Smooth muscle cell (in vitro differentiated cells): ENCODE data around the gene SHFL. TPM values are rescaled to one million over a fixed set of nuclear protein-coding genes. Genes with fewer than 3 reads are reported as not detected.

Experiments used
- DNase-seq: peaks from one replicate; lab custom pipeline; 2025; ENCODE audit not compliant: unreplicated experiment; lab: John Stamatoyannopoulos, UW
- H2AFZ ChIP-seq: fragments of 200-600 bp; sonication (generic); 2 replicates; pipeline ENCODE4 v1.6.0; 2016; ENCODE audit warnings: antibody characterized with exemption, low read depth, mild to moderate bottlenecking
- H3F3A ChIP-seq: fragments of 200-600 bp; sonication (generic); 2 replicates; pipeline ENCODE4 v1.6.0; 2017; ENCODE audit warnings: antibody characterized with exemption, low read depth
- H3K27ac ChIP-seq: fragments of 200-600 bp; sonication (generic); 2 replicates; pipeline ENCODE4 v1.5.1; 2016; ENCODE audit warnings: low read depth, mild to moderate bottlenecking
- H3K27me3 ChIP-seq: fragments of 200-600 bp; sonication (generic); 2 replicates; pipeline ENCODE4 v1.6.1; 2016; ENCODE audit warnings: low read depth, mild to moderate bottlenecking
- H3K36me3 ChIP-seq: fragments of 200-600 bp; sonication (generic); 2 replicates; pipeline ENCODE4 v1.5.1; 2016; ENCODE audit warnings: low read depth
- H3K4me1 ChIP-seq: fragments of 200-600 bp; sonication (generic); 2 replicates; pipeline ENCODE4 v1.5.1; 2016; ENCODE audit warnings: low read depth
- H3K4me2 ChIP-seq: fragments of 200-600 bp; sonication (generic); 2 replicates; pipeline ENCODE4 v1.6.0; 2016; ENCODE audit warnings: mild to moderate bottlenecking
- H3K4me3 ChIP-seq: fragments of 200-600 bp; sonication (generic); 2 replicates; pipeline ENCODE4 v1.5.1; 2016; ENCODE audit warnings: mild to moderate bottlenecking
- H3K79me2 ChIP-seq: fragments of 200-600 bp; sonication (generic); 2 replicates; pipeline ENCODE4 v1.6.0; 2016; ENCODE audit warnings: low read depth, mild to moderate bottlenecking
- H3K9ac ChIP-seq: fragments of 200-600 bp; sonication (generic); 2 replicates; pipeline ENCODE4 v1.6.0; 2016; ENCODE audit warnings: low read depth
- H3K9me3 ChIP-seq: fragments of 200-600 bp; sonication (generic); replicated peaks from 2 replicates; pipeline ENCODE4 v1.5.1; 2016; ENCODE audit warnings: low read depth
- H4K20me1 ChIP-seq: fragments of 200-600 bp; sonication (generic); 2 replicates; pipeline ENCODE4 v1.6.0; 2016; ENCODE audit warnings: low read depth
- WGBS: methylation state at CpG from one replicate; pipeline ENCODE4 v1.1.7; 2016; ENCODE audit warnings: low lambda C conversion rate; 5-methylcytosine and 5-hydroxymethylcytosine counted together
- microRNA-seq: library from miRNA; unstranded; fragments of <30 nt; microRNA quantifications from one replicate; pipeline ENCODE4, GENCODE V29; 2016; ENCODE audit warnings: borderline number of aligned reads
- polyA plus RNA-seq: library from polyadenylated mRNA; unstranded; fragments of >200 nt; fragmentation: Nextera tagmentation; extraction: Ambion mirVana; gene quantifications from 2 replicates; pipeline ENCODE4 v1.2.1, GENCODE V29; 2016
- small RNA-seq: library from RNA; depleted of rRNA; stranded (forward); fragments of <200 nt; gene quantifications from one replicate; pipeline ENCODE3, GENCODE V24; 2014
- total RNA-seq: library from RNA; depleted of rRNA; stranded (reverse); fragments of >200 nt; gene quantifications from 2 replicates; pipeline ENCODE4 v1.2.3, GENCODE V29; 2014
- TF ChIP-seq, protein P1 (sequence below): fragments of 200-600 bp; sonication (generic); IDR thresholded peaks from 2 replicates; pipeline ENCODE4 v1.5.1; 2017; ENCODE audit warnings: borderline replicate concordance, mild to moderate bottlenecking, antibody characterized with exemption; ENCODE audit not compliant: insufficient read depth, poor library complexity, severe bottlenecking

The SHFL gene
- total and polyA plus RNA-seq, 2 experiments from 2014 or later, result 15.6 to 28.7 TPM

DNA sequence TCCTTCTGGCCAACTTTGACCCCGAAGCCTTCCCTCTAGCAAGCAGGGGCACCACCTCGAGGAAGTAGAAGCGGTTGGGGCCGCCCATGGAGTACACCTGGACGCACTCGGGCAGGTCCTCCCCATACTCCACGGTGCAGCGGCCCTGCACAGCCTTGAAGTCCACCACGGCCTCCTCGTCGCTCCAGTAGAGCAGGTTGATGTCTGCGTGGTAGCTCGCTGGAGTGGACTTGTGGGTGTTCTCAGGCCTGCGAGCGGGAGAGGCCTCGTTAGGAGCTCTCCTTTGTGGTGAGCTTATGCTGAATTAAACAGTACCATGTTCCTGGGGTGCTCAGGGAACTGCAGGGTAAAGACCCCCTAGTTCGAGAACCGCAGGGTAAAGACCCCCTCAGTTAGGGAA is 55.9 kb downstream of the SHFL start:
- peaks cover 12% of the 10 kb centered on the region for H3K36me3 ChIP-seq
- H3F3A ChIP-seq, result no peaks in the 10 kb centered on the region
- H3K4me1 ChIP-seq, result no peaks in the 10 kb centered on the region
- no peaks in the 10 kb centered on the region for H3K27me3 ChIP-seq
- no peak overlapping the region for H3K27ac ChIP-seq
- no peak overlapping the region for H3K4me3 ChIP-seq
- WGBS, result 98% methylated on average over 18 of the region's 18 CpGs
- no peak overlapping the region for H2AFZ ChIP-seq
- no peak overlapping the region for H3K9ac ChIP-seq
- H3K9me3 ChIP-seq, result no peaks in the 10 kb centered on the region
- TF ChIP-seq, protein P1, sequence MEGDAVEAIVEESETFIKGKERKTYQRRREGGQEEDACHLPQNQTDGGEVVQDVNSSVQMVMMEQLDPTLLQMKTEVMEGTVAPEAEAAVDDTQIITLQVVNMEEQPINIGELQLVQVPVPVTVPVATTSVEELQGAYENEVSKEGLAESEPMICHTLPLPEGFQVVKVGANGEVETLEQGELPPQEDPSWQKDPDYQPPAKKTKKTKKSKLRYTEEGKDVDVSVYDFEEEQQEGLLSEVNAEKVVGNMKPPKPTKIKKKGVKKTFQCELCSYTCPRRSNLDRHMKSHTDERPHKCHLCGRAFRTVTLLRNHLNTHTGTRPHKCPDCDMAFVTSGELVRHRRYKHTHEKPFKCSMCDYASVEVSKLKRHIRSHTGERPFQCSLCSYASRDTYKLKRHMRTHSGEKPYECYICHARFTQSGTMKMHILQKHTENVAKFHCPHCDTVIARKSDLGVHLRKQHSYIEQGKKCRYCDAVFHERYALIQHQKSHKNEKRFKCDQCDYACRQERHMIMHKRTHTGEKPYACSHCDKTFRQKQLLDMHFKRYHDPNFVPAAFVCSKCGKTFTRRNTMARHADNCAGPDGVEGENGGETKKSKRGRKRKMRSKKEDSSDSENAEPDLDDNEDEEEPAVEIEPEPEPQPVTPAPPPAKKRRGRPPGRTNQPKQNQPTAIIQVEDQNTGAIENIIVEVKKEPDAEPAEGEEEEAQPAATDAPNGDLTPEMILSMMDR, result no peak
- H3K4me2 ChIP-seq, result no peak overlapping the region
- no peaks in the 10 kb centered on the region for H3K79me2 ChIP-seq
- no peak for DNase-seq
- no peaks in the 10 kb centered on the region for H4K20me1 ChIP-seq

Small RNA genes within 50 kb of the gene (microRNA-seq; reads per million reads assigned to microRNA genes)
- not detected for gene MIR5589

Small RNA genes within 50 kb of the gene (small RNA-seq; reads per million reads assigned to genes)
- not detected for gene MIR5589
- 51.3 reads per million, percentile 96 among the genes with 10 or more reads in this experiment for gene SNORD105
- 8,701 reads per million, percentile 100 among the genes with 10 or more reads in this experiment for gene SNORD105B

Other genes with a start within 250 kb of the SHFL start
- 63.1 and 72.2 TPM in 2 replicates for gene OLFM2, start 149.8 kb upstream of the SHFL start, total RNA-seq
- gene OLFM2, start 149.8 kb upstream of the SHFL start, polyA plus RNA-seq, result 111 and 119 TPM in 2 replicates
- gene COL5A3, start 75.8 kb upstream of the SHFL start, total RNA-seq, result 11.2 and 12.8 TPM in 2 replicates
- 8.2 and 14.4 TPM in 2 replicates for gene COL5A3, start 75.8 kb upstream of the SHFL start, polyA plus RNA-seq
- not detected in 2 replicates for gene RDH8, start 72.8 kb upstream of the SHFL start, total RNA-seq
- not detected in 2 replicates for gene RDH8, start 72.8 kb upstream of the SHFL start, polyA plus RNA-seq
- 3.5 and 5.5 TPM in 2 replicates for gene ANGPTL6, start 16.4 kb downstream of the SHFL start, total RNA-seq
- 7.2 and 8.6 TPM in 2 replicates for gene ANGPTL6, start 16.4 kb downstream of the SHFL start, polyA plus RNA-seq
- gene PPAN, start 20.0 kb downstream of the SHFL start, total RNA-seq, result 9.7 and 11.1 TPM in 2 replicates
- 22.6 and 25.6 TPM in 2 replicates for gene PPAN, start 20.0 kb downstream of the SHFL start, polyA plus RNA-seq
- gene P2RY11, start 25.4 kb downstream of the SHFL start, total RNA-seq, result 1.5 and 2.0 TPM in 2 replicates
- 3.8 and 9.7 TPM in 2 replicates for gene P2RY11, start 25.4 kb downstream of the SHFL start, polyA plus RNA-seq
- 138 and 164 TPM in 2 replicates for gene EIF3G, start 33.6 kb downstream of the SHFL start, total RNA-seq
- gene EIF3G, start 33.6 kb downstream of the SHFL start, polyA plus RNA-seq, result 185 and 196 TPM in 2 replicates
- 37.6 and 39.5 TPM in 2 replicates for gene DNMT1, start 108.6 kb downstream of the SHFL start, total RNA-seq
- gene DNMT1, start 108.6 kb downstream of the SHFL start, polyA plus RNA-seq, result 56.7 and 78.4 TPM in 2 replicates
- 6.4 and 9.8 TPM in 2 replicates for gene S1PR2, start 145.0 kb downstream of the SHFL start, total RNA-seq
- gene S1PR2, start 145.0 kb downstream of the SHFL start, polyA plus RNA-seq, result 6.5 and 7.4 TPM in 2 replicates
- 36.4 and 47.8 TPM in 2 replicates for gene MRPL4, start 165.9 kb downstream of the SHFL start, total RNA-seq
- 63.5 and 72.1 TPM in 2 replicates for gene MRPL4, start 165.9 kb downstream of the SHFL start, polyA plus RNA-seq
- gene ICAM1, start 184.8 kb downstream of the SHFL start, total RNA-seq, result 4.6 and 10.4 TPM in 2 replicates
- 9.2 and 9.7 TPM in 2 replicates for gene ICAM1, start 184.8 kb downstream of the SHFL start, polyA plus RNA-seq
- gene ICAM4, start 200.6 kb downstream of the SHFL start, total RNA-seq, result 0.90 and 1.9 TPM in 2 replicates
- gene ICAM4, start 200.6 kb downstream of the SHFL start, polyA plus RNA-seq, result 2.2 and 3.4 TPM in 2 replicates
- gene ICAM5, start 203.6 kb downstream of the SHFL start, total RNA-seq, result 1.9 and 4.0 TPM in 2 replicates
- 4.4 and 6.4 TPM in 2 replicates for gene ICAM5, start 203.6 kb downstream of the SHFL start, polyA plus RNA-seq
- 2.9 TPM in 1 of 2 replicates, not detected in the other for gene ZGLP1, start 223.5 kb downstream of the SHFL start, total RNA-seq
- gene ZGLP1, start 223.5 kb downstream of the SHFL start, polyA plus RNA-seq, result 4.8 and 6.1 TPM in 2 replicates
- 7.6 and 15.3 TPM in 2 replicates for gene FDX2, start 229.7 kb downstream of the SHFL start, total RNA-seq
- 39.1 and 46.0 TPM in 2 replicates for gene FDX2, start 229.7 kb downstream of the SHFL start, polyA plus RNA-seq
- gene RAVER1, start 247.2 kb downstream of the SHFL start, total RNA-seq, result 8.3 and 18.3 TPM in 2 replicates
- 35.5 and 43.0 TPM in 2 replicates for gene RAVER1, start 247.2 kb downstream of the SHFL start, polyA plus RNA-seq